ENCODE results near the gene PTGES2.

The PTGES2 gene

GRCh38 chr9:128143525-128144238 lies 16.2 kb upstream of the PTGES2 start:
- no peak for TF ChIP-seq PATZ1 (CRISPR knock-in tag; IDR thresholded peaks at IDR 0.05; ENCODE audit: borderline replicate concordance)
- no peak for TF ChIP-seq POU6F1 (CRISPR knock-in tag; IDR thresholded peaks at IDR 0.05; ENCODE audit: borderline replicate concordance, low read depth)
- no peak for TF ChIP-seq OSR1 (CRISPR knock-in tag; IDR thresholded peaks at IDR 0.05)
- TF ChIP-seq ZNF565 (CRISPR knock-in tag; conservative IDR thresholded peaks at IDR 0.05; ENCODE audit: low read depth), result no peak
- no peak for TF ChIP-seq CSRNP3 (CRISPR knock-in tag; IDR thresholded peaks at IDR 0.05)
- TF ChIP-seq RARB (CRISPR knock-in tag; IDR thresholded peaks at IDR 0.05), result no peak
- no peak for TF ChIP-seq ZNF8 (CRISPR knock-in tag; IDR thresholded peaks at IDR 0.05)
- TF ChIP-seq ZC3H10 (CRISPR knock-in tag; IDR thresholded peaks at IDR 0.05), result no peak
- TF ChIP-seq ZFP30 (CRISPR knock-in tag; IDR thresholded peaks at IDR 0.05), result no peak
- no peak for TF ChIP-seq ARNTL (CRISPR knock-in tag; IDR thresholded peaks at IDR 0.05; ENCODE audit: borderline replicate concordance, low read depth)
- no peak for TF ChIP-seq ISL1 (CRISPR knock-in tag; IDR thresholded peaks at IDR 0.05)
- no peak for TF ChIP-seq GLIS3 (CRISPR knock-in tag; IDR thresholded peaks at IDR 0.05)
- TF ChIP-seq ESRRG (CRISPR knock-in tag; IDR thresholded peaks at IDR 0.05), result no peak
- TF ChIP-seq SNAI2 (CRISPR knock-in tag; IDR thresholded peaks at IDR 0.05), result no peak
- ATAC-seq, result no peak

- TF ChIP-seq PATZ1 (CRISPR knock-in tag; IDR thresholded peaks at IDR 0.05; ENCODE audit: borderline replicate concordance), result no peak
- TF ChIP-seq ZFP3 (CRISPR knock-in tag; IDR thresholded peaks at IDR 0.05), result no peak
- TF ChIP-seq SNAI2 (CRISPR knock-in tag; IDR thresholded peaks at IDR 0.05), result no peak
- TF ChIP-seq CREB5 (CRISPR knock-in tag; IDR thresholded peaks at IDR 0.05; ENCODE audit: low read depth), result no peak
- no peak for TF ChIP-seq ISL1 (CRISPR knock-in tag; IDR thresholded peaks at IDR 0.05)
- TF ChIP-seq ZNF565 (CRISPR knock-in tag; conservative IDR thresholded peaks at IDR 0.05; ENCODE audit: low read depth), result no peak
- TF ChIP-seq TCF4 (CRISPR knock-in tag; IDR thresholded peaks at IDR 0.05; ENCODE audit: borderline replicate concordance), result no peak
- ATAC-seq, result no peak
These were observed 15.1 kb upstream of the PTGES2 start for GRCh38 chr9:128142596-128142995.

- ATAC-seq, result no peak
- TF ChIP-seq PATZ1 (CRISPR knock-in tag; IDR thresholded peaks at IDR 0.05; ENCODE audit: borderline replicate concordance) (no peak), GLIS3 (CRISPR knock-in tag; IDR thresholded peaks at IDR 0.05) (no peak), ISL1 (CRISPR knock-in tag; IDR thresholded peaks at IDR 0.05) (no peak), ZNF70 (CRISPR knock-in tag; IDR thresholded peaks at IDR 0.05) (no peak), POU6F1 (CRISPR knock-in tag; IDR thresholded peaks at IDR 0.05; ENCODE audit: borderline replicate concordance, low read depth) (no peak), ARNTL (CRISPR knock-in tag; IDR thresholded peaks at IDR 0.05; ENCODE audit: borderline replicate concordance, low read depth) (no peak), ZNF565 (CRISPR knock-in tag; conservative IDR thresholded peaks at IDR 0.05; ENCODE audit: low read depth) (no peak), PPARA (CRISPR knock-in tag; IDR thresholded peaks at IDR 0.05; ENCODE audit: borderline replicate concordance) (no peak), ZFP30 (CRISPR knock-in tag; IDR thresholded peaks at IDR 0.05) (no peak), ZC3H10 (CRISPR knock-in tag; IDR thresholded peaks at IDR 0.05) (no peak), ESRRG (CRISPR knock-in tag; IDR thresholded peaks at IDR 0.05) (no peak), CSRNP3 (CRISPR knock-in tag; IDR thresholded peaks at IDR 0.05) (no peak), CSDC2 (CRISPR knock-in tag; IDR thresholded peaks at IDR 0.05) (no peak), BACH2 (CRISPR knock-in tag; IDR thresholded peaks at IDR 0.05; ENCODE audit: borderline replicate concordance) (no peak), TCF4 (CRISPR knock-in tag; IDR thresholded peaks at IDR 0.05; ENCODE audit: borderline replicate concordance) (no peak)
These were observed 14.5 kb upstream of the PTGES2 start for GRCh38 chr9:128142061-128142460.

Measured in SK-N-SH treated with all-trans-retinoic acid at 6 μM for 48 hours (cell line).